PC-9 (cell line): Measurements from ENCODE around the gene B3GALT6. TPM values are rescaled to one million over a fixed set of nuclear protein-coding genes. Genes with fewer than 3 reads are reported as not detected.
A peak's percentile ranks its signal among the peaks of the same experiment; 100 is the strongest.

Source experiments
- BruUV-seq: library from RNA; stranded (reverse); fragments of 400-500 nt; replicated peaks from 2 replicates; lab custom pipeline; 2021; lab: Mats Ljungman, UMichigan
- CTCF ChIA-PET: fragments of 300-600 bp; sonication (Branson Sonifier 250); formaldehyde crosslinking; loops from one replicate; lab custom pipeline; 2022; ENCODE audit warnings: antibody characterized with exemption; lab: Charles Lee
- POLR2A ChIA-PET: fragments of 300-600 bp; sonication (Branson Sonifier 250); formaldehyde crosslinking; loops from one replicate; lab custom pipeline; 2022; ENCODE audit warnings: antibody characterized with exemption; ENCODE audit not compliant: unreplicated experiment; lab: Charles Lee
- DNase-seq, 2 experiments: peaks; one replicate each; pipeline versions ENCODE4 v3.0.0 to v3.0.0-alpha.2; 2015 to 2022; ENCODE audit warnings: mixed read lengths in 1 of 2
- H2AFZ ChIP-seq: fragments of 200-600 bp; sonication (generic); 2 replicates; pipeline ENCODE4 v1.8.1; 2017; ENCODE audit warnings: antibody characterized with exemption
- H3F3A ChIP-seq: fragments of 200-600 bp; sonication (generic); 2 replicates; pipeline ENCODE4 v1.8.1; 2017; ENCODE audit warnings: antibody characterized with exemption, mild to moderate bottlenecking, low read depth; ENCODE audit not compliant: insufficient read depth
- H3K27ac ChIP-seq: fragments of 200-600 bp; sonication (generic); 2 replicates; pipeline ENCODE4 v1.6.1; 2016; ENCODE audit warnings: mixed run types
- H3K27me3 ChIP-seq: fragments of 200-600 bp; sonication (generic); 2 replicates; pipeline ENCODE4 v1.6.1; 2016; ENCODE audit warnings: low read depth, mixed run types; ENCODE audit not compliant: insufficient read depth
- H3K36me3 ChIP-seq: fragments of 200-600 bp; sonication (generic); 2 replicates; pipeline ENCODE4 v1.6.1; 2016; ENCODE audit warnings: low read depth, mixed run types
- H3K4me1 ChIP-seq: fragments of 200-600 bp; sonication (generic); replicated peaks from 2 replicates; pipeline ENCODE4 v1.6.1; 2016; ENCODE audit warnings: mixed run types; ENCODE audit not compliant: insufficient read depth
- H3K4me2 ChIP-seq: fragments of 200-600 bp; sonication (generic); 2 replicates; pipeline ENCODE4 v1.6.1; 2017; ENCODE audit warnings: mixed run types
- H3K4me3 ChIP-seq: fragments of 200-600 bp; sonication (generic); 2 replicates; pipeline ENCODE4 v1.6.1; 2016; ENCODE audit warnings: mixed run types
- H3K79me2 ChIP-seq: fragments of 200-600 bp; sonication (generic); 2 replicates; pipeline ENCODE4 v1.6.1; 2017; ENCODE audit warnings: low read depth, mixed run types
- H3K9me2 ChIP-seq: fragments of 200-600 bp; sonication (generic); 2 replicates; pipeline ENCODE4 v1.8.1; 2017; ENCODE audit warnings: mild to moderate bottlenecking; ENCODE audit not compliant: insufficient read depth
- H3K9me3 ChIP-seq: fragments of 200-600 bp; sonication (generic); 2 replicates; pipeline ENCODE4 v1.8.1; 2016; ENCODE audit warnings: low read depth; ENCODE audit not compliant: insufficient read depth
- H4K20me1 ChIP-seq: fragments of 200-600 bp; sonication (generic); 2 replicates; pipeline ENCODE4 v1.8.1; 2017; ENCODE audit not compliant: insufficient read depth
- EZH2 ChIP-seq: fragments of 200-600 bp; sonication (generic); IDR thresholded peaks from 2 replicates; pipeline ENCODE4 v1.8.0; 2017; ENCODE audit warnings: antibody characterized with exemption, low read depth
- intact Hi-C: fragments of 100-400 bp; cut with micrococcal nuclease; formaldehyde crosslinking; loops from one replicate; pipeline ENCODE4 v1.10.0; 2022; ENCODE audit not compliant: unreplicated experiment
- total RNA-seq: library from RNA; stranded (reverse); gene quantifications from 2 replicates; pipeline ENCODE4 v1.2.3, GENCODE V29; 2021
- TF ChIP-seq, protein P1 (sequence below): fragments of 200-600 bp; sonication (generic); conservative IDR thresholded peaks from 2 replicates; pipeline ENCODE4 v1.6.1; 2017; ENCODE audit warnings: mixed run types, antibody characterized with exemption, mild to moderate bottlenecking, moderate library complexity

B3GALT6 gene
- total RNA-seq, 1 experiment from 2014 or later: 16.2 TPM

GRCh38 chr1:1200876-1201810, 30.9 kb upstream of the B3GALT6 start:
- CTCF ChIA-PET: no interaction called here
- peaks cover 13% of the 10 kb centered on the region; the same call in 1 of the 2 replicates for H3K27me3 ChIP-seq
- 0 out of 2 replicates have a peak, but pooled peaks cover 4% of the 10 kb centered on the region for H3F3A ChIP-seq
- peak overlapping the region; percentile 54; the same call in 1 of the 2 replicates for H3K4me3 ChIP-seq
- intact Hi-C loops: no loop called here
- TF ChIP-seq EZH2: no peak
- TF ChIP-seq, protein P1, sequence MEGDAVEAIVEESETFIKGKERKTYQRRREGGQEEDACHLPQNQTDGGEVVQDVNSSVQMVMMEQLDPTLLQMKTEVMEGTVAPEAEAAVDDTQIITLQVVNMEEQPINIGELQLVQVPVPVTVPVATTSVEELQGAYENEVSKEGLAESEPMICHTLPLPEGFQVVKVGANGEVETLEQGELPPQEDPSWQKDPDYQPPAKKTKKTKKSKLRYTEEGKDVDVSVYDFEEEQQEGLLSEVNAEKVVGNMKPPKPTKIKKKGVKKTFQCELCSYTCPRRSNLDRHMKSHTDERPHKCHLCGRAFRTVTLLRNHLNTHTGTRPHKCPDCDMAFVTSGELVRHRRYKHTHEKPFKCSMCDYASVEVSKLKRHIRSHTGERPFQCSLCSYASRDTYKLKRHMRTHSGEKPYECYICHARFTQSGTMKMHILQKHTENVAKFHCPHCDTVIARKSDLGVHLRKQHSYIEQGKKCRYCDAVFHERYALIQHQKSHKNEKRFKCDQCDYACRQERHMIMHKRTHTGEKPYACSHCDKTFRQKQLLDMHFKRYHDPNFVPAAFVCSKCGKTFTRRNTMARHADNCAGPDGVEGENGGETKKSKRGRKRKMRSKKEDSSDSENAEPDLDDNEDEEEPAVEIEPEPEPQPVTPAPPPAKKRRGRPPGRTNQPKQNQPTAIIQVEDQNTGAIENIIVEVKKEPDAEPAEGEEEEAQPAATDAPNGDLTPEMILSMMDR: no peak
- H3K79me2 ChIP-seq: no peaks in the 10 kb centered on the region
- no peaks in the 10 kb centered on the region for H3K36me3 ChIP-seq
- POLR2A ChIA-PET: no interaction called here
- H2AFZ ChIP-seq: no peak overlapping the region
- H3K9me2 ChIP-seq: no peaks in the 10 kb centered on the region
- H4K20me1 ChIP-seq: no peaks in the 10 kb centered on the region
- H3K9me3 ChIP-seq: no peaks in the 10 kb centered on the region
- no peak overlapping the region for H3K27ac ChIP-seq
- peak in 1 of 2 experiments; percentile 39 for DNase-seq
- no peaks in the 10 kb centered on the region for H3K4me1 ChIP-seq
- peak overlapping the region; percentile 77 for H3K4me2 ChIP-seq
- BruUV-seq: no TSS peak

GRCh38 chr1:1202831-1203560, 29.0 kb upstream of the B3GALT6 start:
- H3K4me2 ChIP-seq: no peak overlapping the region
- H2AFZ ChIP-seq: no peak overlapping the region
- no peaks in the 10 kb centered on the region for H3K79me2 ChIP-seq
- CTCF ChIA-PET: no interaction called here
- no peaks in the 10 kb centered on the region for H3K9me2 ChIP-seq
- H3K4me1 ChIP-seq: 0 out of 2 replicates have a peak, but pooled peaks cover 3% of the 10 kb centered on the region
- H3K27ac ChIP-seq: no peak overlapping the region
- POLR2A ChIA-PET: no interaction called here
- no peak overlapping the region for H3K4me3 ChIP-seq
- TF ChIP-seq, protein P1: no peak
- TF ChIP-seq EZH2: no peak
- DNase-seq: no peak
- intact Hi-C loops: no loop called here
- peaks cover 13% of the 10 kb centered on the region; the same call in 1 of the 2 replicates for H3K27me3 ChIP-seq
- H3K9me3 ChIP-seq: no peaks in the 10 kb centered on the region
- H3F3A ChIP-seq: peaks cover 7% of the 10 kb centered on the region; the same call in 1 of the 2 replicates
- no peaks in the 10 kb centered on the region for H4K20me1 ChIP-seq
- no peaks in the 10 kb centered on the region for H3K36me3 ChIP-seq
- no TSS peak for BruUV-seq
